Measurements from ENCODE around the gene NTRK1.

- no peak for TF ChIP-seq CTCF (IDR thresholded peaks at IDR 0.05)
- TF ChIP-seq POLR2A (IDR thresholded peaks at IDR 0.05) = no peak
These were observed 1.6 kb upstream of the NTRK1 start, which contains the start of gene INSRR for GRCh38 chr1:156858959-156859522.

Measured in thyroid gland (tissue), 4 donors.